ENCODE results near the gene MFRP. TPM values are rescaled to one million over a fixed set of nuclear protein-coding genes. Genes with fewer than 3 reads are reported as not detected.

Gene MFRP
- polyA plus RNA-seq, 2 of the 4 experiments (the other 2 are of a cell fraction) = not detected

GRCh38 chr11:119352857-119353260 is 6.4 kb upstream of the MFRP start:
- H3K4me2 ChIP-seq = no peak overlapping the region
- CTCF ChIA-PET = interaction anchor here (1.2 to 2.7 kb wide), 6 partner anchors 9 to 122 kb away, joined by 3 to 23 read pairs (median 6); partner anchors contain the start of gene USP2
- POLR2A ChIA-PET = no interaction called here
- H3K27ac ChIP-seq = no peak overlapping the region
- ATAC-seq (no peak), FAIRE-seq (no peak), DNase-seq (ENCODE audit: low read depth in 1 of 2, low spot score in 1 of 2) (no peak)
- 42% methylated on average over 4 of the region's 4 CpGs for WGBS (ENCODE audit: missing lambda C conversion rate)
- peaks cover 10% of the 10 kb centered on the region; the same call in 2 of the 3 replicates for H3K4me1 ChIP-seq
- TF ChIP-seq EHMT2 (IDR thresholded peaks at IDR 0.05; ENCODE audit: low read depth) = no peak
- no peak for TF ChIP-seq NR3C1 (IDR thresholded peaks at IDR 0.05)
- TF ChIP-seq FOSL2 (IDR thresholded peaks at IDR 0.05) = no peak
- TF ChIP-seq FOSL2 (CRISPR knock-in tag; IDR thresholded peaks at IDR 0.05) = no peak
- TF ChIP-seq, protein P1, sequence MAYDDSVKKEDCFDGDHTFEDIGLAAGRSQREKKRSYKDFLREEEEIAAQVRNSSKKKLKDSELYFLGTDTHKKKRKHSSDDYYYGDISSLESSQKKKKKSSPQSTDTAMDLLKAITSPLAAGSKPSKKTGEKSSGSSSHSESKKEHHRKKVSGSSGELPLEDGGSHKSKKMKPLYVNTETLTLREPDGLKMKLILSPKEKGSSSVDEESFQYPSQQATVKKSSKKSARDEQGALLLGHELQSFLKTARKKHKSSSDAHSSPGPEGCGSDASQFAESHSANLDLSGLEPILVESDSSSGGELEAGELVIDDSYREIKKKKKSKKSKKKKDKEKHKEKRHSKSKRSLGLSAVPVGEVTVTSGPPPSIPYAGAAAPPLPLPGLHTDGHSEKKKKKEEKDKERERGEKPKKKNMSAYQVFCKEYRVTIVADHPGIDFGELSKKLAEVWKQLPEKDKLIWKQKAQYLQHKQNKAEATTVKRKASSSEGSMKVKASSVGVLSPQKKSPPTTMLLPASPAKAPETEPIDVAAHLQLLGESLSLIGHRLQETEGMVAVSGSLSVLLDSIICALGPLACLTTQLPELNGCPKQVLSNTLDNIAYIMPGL (CRISPR knock-in tag; IDR thresholded peaks at IDR 0.05; ENCODE audit: borderline replicate concordance) = no peak
- TF ChIP-seq HDAC2 (IDR thresholded peaks at IDR 0.05) = no peak
- no peak for TF ChIP-seq CTCF (IDR thresholded peaks at IDR 0.05)
- TF ChIP-seq HOXB13 (CRISPR knock-in tag; IDR thresholded peaks at IDR 0.05; ENCODE audit: low read depth) = no peak
- TF ChIP-seq ZNF302 (CRISPR knock-in tag; IDR thresholded peaks at IDR 0.05) = no peak
- TF ChIP-seq RAD21 (conservative IDR thresholded peaks at IDR 0.05 in 1 of 2, IDR thresholded peaks at IDR 0.05 in 1 of 2) = no peak
- no peak for TF ChIP-seq ATOH8 (CRISPR knock-in tag; IDR thresholded peaks at IDR 0.05; ENCODE audit: low read depth)
- no peak for TF ChIP-seq RARB (CRISPR knock-in tag; IDR thresholded peaks at IDR 0.05)
- TF ChIP-seq ESRRA (IDR thresholded peaks at IDR 0.05; ENCODE audit: borderline replicate concordance, low read length) = no peak
- no peak for TF ChIP-seq EHF (CRISPR knock-in tag; IDR thresholded peaks at IDR 0.05)
- TF ChIP-seq SMC3 (IDR thresholded peaks at IDR 0.05) = no peak
- TF ChIP-seq MYC (IDR thresholded peaks at IDR 0.05; ENCODE audit: borderline replicate concordance, low read length) = no peak
- no peak for TF ChIP-seq JUN (IDR thresholded peaks at IDR 0.05)
- TF ChIP-seq TFCP2L1 (CRISPR knock-in tag; IDR thresholded peaks at IDR 0.05) = no peak
- TF ChIP-seq NFE2L2 (conservative IDR thresholded peaks at IDR 0.05; ENCODE audit: low read length) = no peak
- TF ChIP-seq, protein P2, sequence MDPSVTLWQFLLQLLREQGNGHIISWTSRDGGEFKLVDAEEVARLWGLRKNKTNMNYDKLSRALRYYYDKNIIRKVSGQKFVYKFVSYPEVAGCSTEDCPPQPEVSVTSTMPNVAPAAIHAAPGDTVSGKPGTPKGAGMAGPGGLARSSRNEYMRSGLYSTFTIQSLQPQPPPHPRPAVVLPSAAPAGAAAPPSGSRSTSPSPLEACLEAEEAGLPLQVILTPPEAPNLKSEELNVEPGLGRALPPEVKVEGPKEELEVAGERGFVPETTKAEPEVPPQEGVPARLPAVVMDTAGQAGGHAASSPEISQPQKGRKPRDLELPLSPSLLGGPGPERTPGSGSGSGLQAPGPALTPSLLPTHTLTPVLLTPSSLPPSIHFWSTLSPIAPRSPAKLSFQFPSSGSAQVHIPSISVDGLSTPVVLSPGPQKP (IDR thresholded peaks at IDR 0.05; ENCODE audit: low read depth, low read length) = no peak
- no peak for TF ChIP-seq POLR2AphosphoS2 (conservative IDR thresholded peaks at IDR 0.05; ENCODE audit: low read length)
- H3K9me3 ChIP-seq = no peaks in the 10 kb centered on the region
- H3K4me3 ChIP-seq = no peak overlapping the region

- Histone ChIP-seq H3K27ac (no peak overlapping the region), H3K4me1 (peaks cover 7% of the 10 kb centered on the region; the same call in 2 of the 3 replicates), H3K4me2 (no peak overlapping the region), H3K4me3 (no peak overlapping the region), H3K9me3 (no peaks in the 10 kb centered on the region)
- 28% methylated on average over 2 of the region's 2 CpGs for WGBS (ENCODE audit: missing lambda C conversion rate)
- FAIRE-seq = no peak
- POLR2A ChIA-PET = no interaction called here
- no peak for DNase-seq (ENCODE audit: low read depth in 1 of 2, low spot score in 1 of 2)
- CTCF ChIA-PET = interaction anchor here (0.8 to 2.7 kb wide), 6 partner anchors 11 to 123 kb away, joined by 3 to 12 read pairs (median 6); no protein-coding TSS in a partner anchor
- no peak for TF ChIP-seq CEBPB (IDR thresholded peaks at IDR 0.05)
- TF ChIP-seq CHD4 (IDR thresholded peaks at IDR 0.05; ENCODE audit: borderline replicate concordance) = no peak
- TF ChIP-seq ESRRA (IDR thresholded peaks at IDR 0.05; ENCODE audit: borderline replicate concordance, low read length) = no peak
- ATAC-seq = no peak
These were observed 4.7 kb upstream of the MFRP start for GRCh38 chr11:119351232-119351631.

All from A549 (cell line).